ENCODE data around the gene PCBP2.
"Not testable (repeated sequence)": the region's sequence is repeated elsewhere in the genome, so short reads cannot be mapped to it uniquely, and the experiment has no call there.

PCBP2 gene

DNA sequence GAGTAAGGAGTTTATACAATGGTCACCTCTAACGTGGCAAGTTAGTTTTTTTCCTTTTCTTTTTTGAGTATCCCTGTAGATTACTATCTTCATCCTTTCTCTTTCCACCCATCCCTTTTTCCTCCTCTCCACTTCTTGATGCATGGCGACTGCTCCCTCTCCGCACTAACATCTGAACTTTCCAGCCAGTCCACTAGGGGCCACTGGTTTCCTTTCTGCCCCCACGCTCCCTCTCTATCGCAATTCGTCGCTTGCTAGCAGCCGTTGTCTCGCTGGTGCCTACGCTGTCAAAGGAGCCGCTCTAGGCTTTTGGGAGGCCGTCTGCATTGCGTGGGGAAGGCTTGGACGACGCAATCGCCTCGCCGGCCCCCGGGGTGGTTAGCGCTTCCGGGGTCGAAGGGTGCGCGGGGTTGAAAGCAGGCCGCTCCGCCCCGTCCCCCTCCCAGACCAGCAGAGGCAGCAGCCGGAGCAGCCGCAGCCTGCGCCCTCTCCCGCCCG, at the start of gene PCBP2:
TSS of gene PCBP2 (plus strand) at position 442 of the 498 bp plus-strand sequence. CDS start 2,699 bp downstream, outside the sequence.
- peak; percentile 95 to 97 for DNase-seq (ENCODE audit: low read depth in 2 of 2)

DNA sequence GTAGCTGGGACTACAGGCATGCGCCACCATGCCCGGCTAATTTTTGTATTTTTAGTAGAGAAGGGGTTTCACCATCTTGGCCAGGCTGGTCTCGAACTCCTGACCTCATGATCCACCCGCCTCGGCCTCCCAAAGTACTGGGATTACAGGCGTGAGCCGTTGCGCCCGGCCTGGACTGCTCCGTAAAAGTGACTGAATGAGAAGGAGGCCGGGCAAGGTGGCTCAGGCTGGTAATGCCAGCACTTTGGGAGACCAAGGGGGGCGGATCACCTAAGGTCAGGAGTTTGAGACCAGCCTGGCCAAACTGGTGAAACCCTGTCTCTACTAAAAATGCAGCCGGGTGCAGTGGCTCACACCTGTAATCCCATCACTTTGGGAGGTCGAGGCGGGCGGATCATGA, 49.6 kb upstream of the PCBP2 start:
- not testable (repeated sequence) for DNase-seq (ENCODE audit: low read depth in 2 of 2)

DNA sequence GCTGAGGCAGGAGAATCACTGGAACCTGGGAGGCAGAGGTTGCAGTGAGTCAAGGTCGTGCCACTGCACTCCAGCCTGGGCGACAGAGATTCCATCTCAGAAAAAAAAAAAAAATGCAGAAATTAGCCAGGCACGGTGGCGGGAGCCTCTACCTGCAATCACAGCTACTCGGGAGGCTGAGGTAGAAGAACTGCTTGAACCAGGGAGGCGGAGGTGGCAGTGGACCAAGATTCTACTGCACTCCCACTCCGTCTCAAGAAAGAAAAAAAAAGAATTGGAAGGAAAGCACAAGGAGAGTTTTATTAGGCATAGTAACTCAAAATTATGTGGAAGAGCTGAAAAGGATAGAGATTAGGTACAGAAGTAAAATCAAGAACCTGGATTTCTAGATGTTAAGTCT, 49.0 kb upstream of the PCBP2 start:
- no peak for DNase-seq (ENCODE audit: low read depth in 2 of 2)

DNA sequence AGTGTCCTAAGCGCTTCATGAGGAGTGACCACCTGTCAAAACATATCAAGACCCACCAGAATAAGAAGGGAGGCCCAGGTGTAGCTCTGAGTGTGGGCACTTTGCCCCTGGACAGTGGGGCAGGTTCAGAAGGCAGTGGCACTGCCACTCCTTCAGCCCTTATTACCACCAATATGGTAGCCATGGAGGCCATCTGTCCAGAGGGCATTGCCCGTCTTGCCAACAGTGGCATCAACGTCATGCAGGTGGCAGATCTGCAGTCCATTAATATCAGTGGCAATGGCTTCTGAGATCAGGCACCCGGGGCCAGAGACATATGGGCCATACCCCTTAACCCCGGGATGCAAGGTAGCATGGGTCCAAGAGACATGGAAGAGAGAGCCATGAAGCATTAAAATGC, 41.0 kb upstream of the PCBP2 start:
- DNase-seq (ENCODE audit: low read depth in 2 of 2) = no peak

DNA sequence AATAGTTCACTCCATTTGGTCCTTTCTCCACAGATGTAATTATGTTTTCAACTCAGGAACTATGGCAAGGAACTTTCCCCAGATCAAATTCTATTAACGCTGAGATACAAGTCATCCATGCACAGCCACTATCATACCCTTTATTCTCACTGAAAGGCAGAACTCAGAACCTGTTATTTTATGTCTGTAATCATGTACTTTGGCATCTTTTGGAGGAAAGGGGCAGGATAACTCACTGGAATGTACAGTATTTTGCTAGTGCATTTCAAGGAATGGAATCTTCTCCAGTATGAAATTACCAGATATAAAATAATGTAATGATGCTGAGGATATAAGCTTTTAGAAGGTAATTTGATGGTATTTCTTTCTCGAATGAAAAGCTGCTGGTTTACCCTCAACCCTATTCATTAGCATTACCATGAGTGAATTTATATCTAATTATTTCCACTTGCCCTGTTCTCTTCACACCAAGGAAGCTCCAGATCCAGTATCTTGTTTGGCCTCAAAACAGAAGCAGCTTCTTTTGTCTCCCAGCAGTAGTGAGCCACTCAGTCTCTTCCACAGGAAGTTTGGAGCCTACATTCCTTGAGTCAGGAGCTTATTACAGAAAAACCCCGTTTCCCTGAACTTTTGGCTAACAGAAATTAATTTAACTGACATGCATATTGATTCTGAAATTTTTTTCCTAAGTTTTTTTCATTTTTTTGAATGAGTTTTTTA, 38.3 kb upstream of the PCBP2 start:
- DNase-seq (ENCODE audit: low read depth in 2 of 2) = no peak

DNA sequence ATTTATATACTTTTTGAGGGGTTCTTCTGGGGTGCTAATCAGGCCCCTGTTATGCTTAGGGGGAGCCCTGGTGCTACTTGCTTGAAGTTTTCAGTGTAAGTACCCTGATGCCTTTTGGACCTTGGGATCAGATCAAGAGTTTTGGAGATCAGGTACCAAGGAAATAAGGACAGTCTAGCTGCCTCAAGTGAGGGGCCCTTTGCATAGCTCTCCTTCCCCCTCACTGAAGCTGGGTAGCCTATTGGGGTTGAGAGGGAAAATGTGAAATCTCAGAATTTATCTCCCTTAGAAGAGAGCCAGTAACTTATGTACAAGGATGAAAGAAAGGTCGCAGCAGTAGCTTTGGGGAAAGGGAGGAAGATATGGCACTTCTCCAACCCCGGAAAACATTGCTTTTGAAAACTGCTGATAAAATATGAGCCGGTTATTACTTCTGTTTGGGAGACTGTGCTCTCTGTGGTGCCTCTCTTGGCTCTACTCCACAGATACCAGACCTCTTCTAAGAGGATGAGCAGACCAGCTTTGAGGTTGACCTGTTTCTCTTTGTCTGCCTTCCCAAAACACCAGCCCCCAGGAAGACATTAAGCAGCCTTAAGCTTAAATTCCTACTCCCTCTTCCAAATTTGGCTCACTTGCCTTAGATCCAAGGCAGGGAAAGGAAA, 37.0 kb upstream of the PCBP2 start:
- DNase-seq (ENCODE audit: low read depth in 2 of 2) = no peak

DNA sequence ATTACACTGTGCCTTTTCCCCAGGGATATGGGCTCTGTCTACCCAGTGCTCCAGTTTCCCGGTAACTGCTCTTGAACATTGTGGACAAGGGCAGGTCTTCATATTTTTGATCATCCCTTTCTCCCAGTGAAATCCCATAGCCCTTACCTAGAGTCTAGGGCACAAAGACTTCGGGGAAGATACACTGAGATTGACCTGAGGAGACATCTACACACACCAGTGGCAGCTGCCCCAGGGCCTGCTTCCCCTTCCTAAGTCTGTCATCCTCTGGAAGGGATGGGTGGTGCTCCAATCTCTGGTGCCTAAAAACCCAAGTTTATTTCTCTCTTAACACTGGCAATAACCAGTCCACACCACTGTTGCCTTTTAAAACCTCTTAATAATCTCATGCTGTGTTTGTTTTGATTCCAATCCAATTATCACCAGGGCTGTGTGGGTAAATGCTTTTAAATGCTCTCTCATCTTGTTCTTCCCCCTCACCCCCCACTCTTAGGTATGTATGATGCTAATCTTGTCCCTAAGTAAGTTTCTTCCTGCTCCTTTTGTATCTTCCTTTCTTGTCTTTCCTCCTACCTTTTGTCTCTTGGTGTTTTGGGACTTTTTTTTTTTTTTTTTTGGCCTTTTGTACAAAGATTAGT, 36.0 kb upstream of the PCBP2 start:
- DNase-seq (ENCODE audit: low read depth in 2 of 2) = not testable (repeated sequence)

DNA sequence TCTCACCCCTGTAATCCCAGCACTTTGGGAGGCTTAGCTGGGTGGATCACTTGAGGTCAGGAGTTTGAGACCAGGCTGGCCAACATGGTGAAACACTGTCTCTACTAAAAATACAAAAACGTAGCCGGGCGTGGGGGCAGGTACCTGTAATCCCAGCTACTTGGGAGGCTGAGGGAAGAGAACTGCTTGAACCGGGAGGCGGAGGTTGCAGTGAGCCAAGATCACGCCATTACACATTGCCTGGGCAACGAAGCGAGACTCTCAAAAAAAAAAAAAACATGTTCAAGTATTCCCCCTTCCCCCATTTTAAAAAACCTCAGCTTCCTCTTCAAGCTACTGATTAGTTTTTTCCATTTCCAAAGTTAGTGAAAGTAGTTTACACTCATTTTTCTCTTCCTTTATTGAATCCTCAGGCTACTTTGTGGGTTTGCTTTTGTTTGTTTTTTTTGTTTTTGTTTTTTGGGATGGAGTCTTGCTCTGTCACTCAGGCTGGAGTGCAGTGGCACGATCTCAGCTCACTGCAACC, 34.5 kb upstream of the PCBP2 start:
- DNase-seq (ENCODE audit: low read depth in 2 of 2) = not testable (repeated sequence)

DNA sequence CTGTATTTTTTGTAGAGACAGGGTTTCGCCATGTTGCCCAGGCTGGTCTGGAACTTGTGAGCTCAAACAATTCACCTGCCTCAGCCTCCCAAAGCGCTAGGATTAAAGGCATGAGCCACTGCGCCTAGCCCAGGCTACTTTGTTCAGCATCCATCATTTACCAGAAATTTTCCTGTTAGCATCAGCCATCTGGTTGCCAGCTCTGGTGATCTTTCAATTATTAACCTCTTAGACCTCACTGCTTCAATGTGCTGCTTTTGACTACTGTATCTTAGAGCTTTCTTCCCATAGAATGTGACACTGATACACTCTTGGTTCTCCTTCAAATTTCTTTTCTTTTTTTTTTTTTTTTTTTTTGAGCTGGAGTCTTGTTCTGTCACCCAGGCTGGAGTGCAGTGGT, 33.7 kb upstream of the PCBP2 start:
- DNase-seq (ENCODE audit: low read depth in 2 of 2) = no peak

DNA sequence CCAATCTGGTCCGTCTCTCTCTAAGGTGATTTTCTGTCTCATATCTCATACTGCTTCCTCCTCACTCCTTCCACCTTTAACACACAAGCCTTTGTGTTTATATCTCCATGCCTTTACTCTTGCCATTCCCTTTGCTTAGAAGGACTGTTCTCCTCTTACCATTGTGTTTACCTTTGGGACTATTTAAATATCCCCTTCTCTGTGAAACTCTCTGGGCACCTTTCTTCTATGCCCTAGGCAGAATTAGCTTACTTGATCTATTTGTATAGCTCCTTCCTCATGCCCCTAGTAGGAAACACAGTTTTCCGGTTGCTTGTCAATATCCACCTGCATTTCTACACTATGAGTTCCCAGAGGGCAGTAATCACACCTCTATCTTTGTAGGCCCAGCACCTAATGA, 32.1 kb upstream of the PCBP2 start:
- DNase-seq (ENCODE audit: low read depth in 2 of 2) = no peak

DNA sequence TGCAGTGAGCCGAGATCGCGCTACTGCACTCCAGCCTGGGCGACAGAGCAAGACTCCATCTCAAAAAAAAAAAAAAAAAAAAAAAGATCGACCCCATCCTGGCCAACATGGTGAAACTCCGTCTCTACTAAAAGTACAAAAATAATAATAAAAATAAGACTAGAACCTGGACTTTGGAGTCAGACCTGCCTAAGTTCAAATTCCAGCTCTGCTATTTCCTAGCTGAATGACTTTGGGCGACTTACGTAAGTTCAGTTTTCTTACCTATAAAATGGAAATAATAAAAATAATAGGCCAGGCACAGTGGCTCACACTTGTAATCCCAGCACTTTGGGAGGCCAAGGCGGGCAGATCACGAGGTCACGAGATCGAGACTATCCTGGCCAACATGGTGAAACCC, 29.7 kb upstream of the PCBP2 start:
- DNase-seq (ENCODE audit: low read depth in 2 of 2) = not testable (repeated sequence)

DNA sequence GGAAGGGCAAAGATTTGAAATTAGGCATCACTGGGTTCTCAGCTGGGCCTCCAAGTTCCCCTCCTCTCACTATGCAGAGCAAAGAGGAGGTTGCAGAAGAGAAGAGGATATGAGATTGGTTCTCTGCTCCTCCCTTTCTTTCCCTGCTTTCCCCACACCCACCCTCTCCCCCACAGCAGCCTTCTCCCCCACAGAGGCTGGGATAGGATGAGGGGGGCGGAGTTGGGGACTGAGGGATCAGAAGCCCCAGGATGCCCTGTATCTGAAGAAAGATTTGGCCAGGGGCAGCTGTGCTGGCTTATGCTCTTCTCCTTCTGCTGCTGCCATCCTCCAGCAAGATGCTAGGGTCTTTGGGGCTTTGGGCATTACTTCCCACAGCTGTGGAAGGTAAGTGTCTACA, 28.3 kb upstream of the PCBP2 start, which contains the start of gene AMHR2:
TSS of gene AMHR2 (plus strand) at position 259 of the 400 bp plus-strand sequence. CDS start at position 339, 80 bp downstream.
- DNase-seq (ENCODE audit: low read depth in 2 of 2) = no peak

DNA sequence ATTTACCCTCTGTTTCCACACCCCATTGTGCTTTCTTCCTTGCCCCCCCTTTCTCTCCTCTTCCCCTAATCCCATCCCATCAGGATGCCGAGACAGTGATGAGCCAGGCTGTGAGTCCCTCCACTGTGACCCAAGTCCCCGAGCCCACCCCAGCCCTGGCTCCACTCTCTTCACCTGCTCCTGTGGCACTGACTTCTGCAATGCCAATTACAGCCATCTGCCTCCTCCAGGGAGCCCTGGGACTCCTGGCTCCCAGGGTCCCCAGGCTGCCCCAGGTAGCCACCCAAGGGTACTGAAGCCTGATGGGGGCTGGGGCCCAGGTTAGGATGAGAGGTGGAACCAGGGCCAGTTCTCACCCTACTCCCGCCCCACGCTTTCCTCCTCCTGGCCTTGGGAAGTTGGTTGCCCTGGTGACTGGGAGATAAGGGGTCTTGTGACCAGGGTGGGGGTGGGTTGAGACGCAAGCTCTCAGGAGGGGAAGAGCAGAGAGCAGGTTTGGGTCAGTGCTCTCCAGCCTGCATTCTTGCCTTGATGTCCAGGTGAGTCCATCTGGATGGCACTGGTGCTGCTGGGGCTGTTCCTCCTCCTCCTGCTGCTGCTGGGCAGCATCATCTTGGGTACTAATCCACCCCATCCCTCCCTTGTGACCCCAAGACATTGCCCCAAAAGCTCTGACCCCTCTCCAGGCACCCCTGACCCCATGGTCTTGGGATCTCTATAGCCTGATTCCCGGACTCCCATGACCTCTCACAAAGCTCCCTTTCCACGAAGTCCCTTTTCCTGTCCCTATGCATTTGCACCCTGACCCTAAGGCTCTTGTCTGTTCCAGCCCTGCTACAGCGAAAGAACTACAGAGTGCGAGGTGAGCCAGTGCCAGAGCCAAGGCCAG, 27.0 kb upstream of the PCBP2 start:
- no peak for DNase-seq (ENCODE audit: low read depth in 2 of 2)

DNA sequence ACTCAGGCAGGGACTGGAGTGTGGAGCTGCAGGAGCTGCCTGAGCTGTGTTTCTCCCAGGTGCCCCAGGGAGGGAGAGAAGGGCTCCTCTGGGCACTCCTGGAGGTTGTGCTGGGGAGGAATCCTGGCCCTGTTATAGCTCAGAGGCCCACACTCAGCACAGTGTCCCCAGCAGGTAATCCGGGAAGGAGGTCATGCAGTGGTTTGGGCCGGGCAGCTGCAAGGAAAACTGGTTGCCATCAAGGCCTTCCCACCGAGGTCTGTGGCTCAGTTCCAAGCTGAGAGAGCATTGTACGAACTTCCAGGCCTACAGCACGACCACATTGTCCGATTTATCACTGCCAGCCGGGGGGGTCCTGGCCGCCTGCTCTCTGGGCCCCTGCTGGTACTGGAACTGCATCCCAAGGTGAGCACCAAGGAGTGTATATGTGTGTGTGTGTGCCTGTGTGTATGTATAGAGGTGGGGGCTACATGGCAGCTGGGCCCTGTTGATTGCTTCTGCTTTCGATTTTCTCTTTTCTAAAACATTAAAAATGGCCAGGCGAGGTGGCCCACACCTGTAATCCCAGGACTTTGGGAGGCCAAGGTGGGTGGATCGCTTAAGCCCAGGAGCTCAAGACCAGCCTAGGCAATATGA, 26.3 kb upstream of the PCBP2 start:
- DNase-seq (ENCODE audit: low read depth in 2 of 2) = no peak

DNA sequence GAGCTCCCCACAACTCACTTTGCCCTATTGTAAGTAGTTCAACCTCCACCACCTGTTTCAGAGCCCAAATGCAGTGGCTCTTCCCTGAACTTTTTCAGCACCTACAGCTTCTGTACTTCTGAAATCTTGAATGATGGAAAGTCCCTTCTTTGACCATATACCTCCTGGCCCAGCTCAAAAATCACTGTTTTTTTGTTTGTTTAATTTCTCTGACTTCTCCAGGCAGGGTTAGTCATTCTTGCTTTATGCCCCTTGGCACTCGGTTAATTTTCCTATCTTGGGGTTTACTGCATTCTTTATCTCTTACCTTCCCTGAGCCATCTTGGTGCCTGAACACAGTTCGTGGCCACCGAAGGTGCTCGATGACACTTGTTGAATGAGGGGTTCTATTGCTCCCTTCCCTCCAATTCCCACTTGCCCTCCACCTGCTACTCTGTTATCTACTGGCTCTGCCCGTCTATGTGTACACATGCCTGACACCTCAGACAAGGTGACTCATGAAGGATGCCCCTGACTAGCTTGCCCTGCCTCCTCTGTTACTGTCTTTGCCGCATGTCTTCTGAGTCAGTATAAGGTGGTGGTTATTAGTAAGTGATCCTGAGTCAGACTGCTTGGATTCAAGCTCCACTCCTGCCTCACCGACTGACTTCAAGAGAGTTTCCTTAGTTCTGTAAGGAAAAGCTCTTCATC, 23.9 kb upstream of the PCBP2 start:
- DNase-seq (ENCODE audit: low read depth in 2 of 2) = peak; percentile 31 to 43

DNA sequence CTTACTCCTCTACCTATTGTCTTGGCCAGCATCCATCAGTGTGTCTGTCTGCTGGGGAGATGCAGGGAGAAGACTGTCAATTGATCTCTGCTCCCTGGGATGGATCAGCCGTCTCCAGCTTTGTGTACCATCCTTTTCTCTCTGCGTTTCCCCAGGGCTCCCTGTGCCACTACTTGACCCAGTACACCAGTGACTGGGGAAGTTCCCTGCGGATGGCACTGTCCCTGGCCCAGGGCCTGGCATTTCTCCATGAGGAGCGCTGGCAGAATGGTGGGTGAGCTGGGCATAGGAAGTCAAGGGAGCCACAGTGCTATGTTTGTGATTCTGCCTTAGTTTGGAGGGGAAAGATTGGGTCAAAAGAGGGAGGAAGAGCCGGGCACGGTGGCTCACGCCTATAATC, 23.2 kb upstream of the PCBP2 start:
- no peak for DNase-seq (ENCODE audit: low read depth in 2 of 2)

DNA sequence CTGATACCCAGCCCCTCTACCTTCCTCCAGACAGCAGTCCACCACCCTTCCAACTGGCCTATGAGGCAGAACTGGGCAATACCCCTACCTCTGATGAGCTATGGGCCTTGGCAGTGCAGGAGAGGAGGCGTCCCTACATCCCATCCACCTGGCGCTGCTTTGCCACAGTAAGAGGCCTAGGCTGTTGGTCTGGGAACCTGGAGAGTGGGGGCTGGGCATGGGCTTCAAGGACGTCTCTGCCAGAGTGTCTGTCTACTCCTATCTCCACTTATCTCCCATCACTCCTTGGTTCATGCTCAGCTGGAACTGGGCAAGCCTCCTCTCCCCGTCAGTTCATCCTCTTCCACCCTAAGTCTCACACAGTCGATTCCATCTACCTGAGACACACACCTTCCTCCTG, 21.8 kb upstream of the PCBP2 start:
- no peak for DNase-seq (ENCODE audit: low read depth in 2 of 2)

DNA sequence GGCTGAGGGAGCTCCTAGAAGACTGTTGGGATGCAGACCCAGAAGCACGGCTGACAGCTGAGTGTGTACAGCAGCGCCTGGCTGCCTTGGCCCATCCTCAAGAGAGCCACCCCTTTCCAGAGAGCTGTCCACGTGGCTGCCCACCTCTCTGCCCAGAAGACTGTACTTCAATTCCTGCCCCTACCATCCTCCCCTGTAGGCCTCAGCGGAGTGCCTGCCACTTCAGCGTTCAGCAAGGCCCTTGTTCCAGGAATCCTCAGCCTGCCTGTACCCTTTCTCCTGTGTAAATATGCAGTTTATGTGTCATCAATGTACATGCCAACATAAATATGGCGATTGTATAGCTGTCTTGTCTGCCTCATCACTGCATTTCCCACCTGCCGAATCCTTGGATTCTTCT, 20.7 kb upstream of the PCBP2 start:
- DNase-seq (ENCODE audit: low read depth in 2 of 2) = no peak

DNA sequence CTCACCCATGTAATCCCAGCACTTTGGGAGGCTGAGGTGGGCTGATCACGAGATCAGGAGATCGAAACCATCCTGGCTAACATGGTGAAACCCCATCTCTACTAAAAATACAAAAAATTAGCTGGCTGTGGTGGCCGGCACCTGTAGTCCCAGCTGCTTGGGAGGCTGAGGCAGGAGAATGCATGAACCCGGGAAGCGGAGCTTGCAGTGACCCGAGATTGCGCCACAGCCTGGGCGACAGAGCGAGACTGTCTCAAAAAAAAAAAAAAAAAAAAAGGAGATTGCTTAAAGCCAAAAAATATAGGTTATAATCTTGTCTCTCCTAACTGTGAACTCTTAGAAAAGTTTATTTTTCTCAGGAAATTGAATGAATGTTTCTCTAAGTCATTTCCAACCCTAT, 16.6 kb upstream of the PCBP2 start:
- DNase-seq (ENCODE audit: low read depth in 2 of 2) = not testable (repeated sequence)

DNA sequence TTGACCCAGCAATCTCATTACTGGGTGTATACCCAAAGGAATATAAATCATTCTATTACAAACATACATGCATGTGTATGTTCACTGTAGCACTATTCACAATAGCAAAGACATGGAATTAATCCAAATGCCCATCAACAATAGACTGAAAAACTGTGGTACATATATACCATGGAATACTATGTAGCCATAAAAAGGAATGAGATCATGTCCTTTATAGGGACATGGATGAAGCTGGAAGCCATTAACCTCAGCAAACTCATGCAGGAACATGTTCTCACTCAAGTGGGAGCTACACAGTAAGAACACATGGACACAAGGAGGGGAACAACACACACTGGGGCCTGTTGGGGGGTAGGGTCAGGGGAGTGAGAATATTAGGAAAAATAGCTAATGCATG, 12.3 kb upstream of the PCBP2 start:
- DNase-seq (ENCODE audit: low read depth in 2 of 2) = not testable (repeated sequence)

Measured in stimulated activated CD4-positive, alpha-beta T cell treated with anti-CD3 and anti-CD28 coated beads, Interleukin-4, amount 100 ng/mL, for 48 hours (primary cell).